ENCODE results near the gene DGKH. TPM values are rescaled to one million over a fixed set of nuclear protein-coding genes. Genes with fewer than 3 reads are reported as not detected.

The DGKH gene
- total RNA-seq, 1 donor from 2014 or later = 2.2 TPM

DNA sequence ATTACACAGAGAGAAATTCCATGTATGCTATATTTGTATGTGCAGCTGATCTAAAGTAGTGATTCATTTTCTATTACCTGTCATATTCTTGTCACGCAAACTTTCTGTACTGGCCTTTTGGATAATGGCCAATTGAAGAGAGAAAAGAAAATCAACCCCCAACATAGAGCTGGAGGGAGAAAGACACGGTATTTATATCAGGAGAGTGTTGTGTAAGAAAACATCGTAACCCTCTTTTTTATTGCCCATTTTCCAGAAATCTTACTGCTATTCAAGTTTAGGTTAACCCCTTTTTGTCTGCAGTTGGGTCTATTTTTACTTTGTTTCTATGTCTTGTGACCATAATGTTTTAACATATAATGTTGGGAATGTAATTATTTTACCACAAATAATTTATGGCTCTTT, 27.9 kb downstream of the DGKH start:
- TF ChIP-seq, protein P1, sequence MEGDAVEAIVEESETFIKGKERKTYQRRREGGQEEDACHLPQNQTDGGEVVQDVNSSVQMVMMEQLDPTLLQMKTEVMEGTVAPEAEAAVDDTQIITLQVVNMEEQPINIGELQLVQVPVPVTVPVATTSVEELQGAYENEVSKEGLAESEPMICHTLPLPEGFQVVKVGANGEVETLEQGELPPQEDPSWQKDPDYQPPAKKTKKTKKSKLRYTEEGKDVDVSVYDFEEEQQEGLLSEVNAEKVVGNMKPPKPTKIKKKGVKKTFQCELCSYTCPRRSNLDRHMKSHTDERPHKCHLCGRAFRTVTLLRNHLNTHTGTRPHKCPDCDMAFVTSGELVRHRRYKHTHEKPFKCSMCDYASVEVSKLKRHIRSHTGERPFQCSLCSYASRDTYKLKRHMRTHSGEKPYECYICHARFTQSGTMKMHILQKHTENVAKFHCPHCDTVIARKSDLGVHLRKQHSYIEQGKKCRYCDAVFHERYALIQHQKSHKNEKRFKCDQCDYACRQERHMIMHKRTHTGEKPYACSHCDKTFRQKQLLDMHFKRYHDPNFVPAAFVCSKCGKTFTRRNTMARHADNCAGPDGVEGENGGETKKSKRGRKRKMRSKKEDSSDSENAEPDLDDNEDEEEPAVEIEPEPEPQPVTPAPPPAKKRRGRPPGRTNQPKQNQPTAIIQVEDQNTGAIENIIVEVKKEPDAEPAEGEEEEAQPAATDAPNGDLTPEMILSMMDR (IDR thresholded peaks at IDR 0.05) = no peak
- H3K4me3 Mint-ChIP-seq = no peak overlapping the region
- DNase-seq = no peak
- intact Hi-C loops (cut with micrococcal nuclease) = no loop called here
- no peaks in the 10 kb centered on the region for H3K36me3 Mint-ChIP-seq (ENCODE audit: low read depth)
- no peak for ATAC-seq (ENCODE audit: low read depth)
- no peaks in the 10 kb centered on the region for H3K9me3 Mint-ChIP-seq
- H3K27me3 Mint-ChIP-seq = no peaks in the 10 kb centered on the region
- no peak overlapping the region for H3K27ac Mint-ChIP-seq
- CTCF ChIA-PET = no interaction called here
- POLR2A ChIA-PET = no interaction called here
- no peaks in the 10 kb centered on the region for H3K4me1 Mint-ChIP-seq

DNA sequence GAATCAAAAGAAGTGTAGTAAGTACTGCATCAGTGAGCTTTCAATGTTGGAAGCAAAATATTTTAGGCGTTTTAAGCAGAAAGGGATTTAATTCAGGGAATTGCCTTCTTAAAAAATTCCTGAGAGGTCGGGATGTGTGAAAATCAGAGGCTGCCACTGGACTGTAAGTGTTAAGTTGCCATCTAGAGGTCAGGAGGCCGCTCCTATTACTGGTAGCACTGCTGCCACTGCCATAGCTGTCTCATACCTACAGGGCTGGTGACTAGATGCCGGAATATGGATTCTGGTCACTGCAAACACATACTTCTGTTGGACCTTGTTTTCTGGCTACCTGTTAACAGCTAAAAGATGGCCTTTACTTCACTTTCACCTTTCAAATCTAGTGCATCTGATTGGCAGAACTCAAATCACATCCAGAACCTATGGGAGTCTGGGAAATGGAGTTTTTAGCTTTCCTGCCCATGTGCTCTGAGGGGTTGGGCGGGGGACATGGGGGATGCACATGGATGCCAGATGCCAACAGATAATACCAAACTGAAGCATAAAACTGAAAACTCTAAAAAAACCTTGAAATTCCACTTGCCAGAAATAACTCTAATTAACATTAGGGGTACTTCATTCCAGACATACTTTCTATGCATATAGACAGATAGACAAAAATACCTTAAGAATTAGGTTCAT, 29.8 kb downstream of the DGKH start:
- TF ChIP-seq, protein P1 (IDR thresholded peaks at IDR 0.05) = no peak
- DNase-seq (no peak), ATAC-seq (ENCODE audit: low read depth) (no peak)
- H3K4me1 Mint-ChIP-seq = no peaks in the 10 kb centered on the region
- no peaks in the 10 kb centered on the region for H3K36me3 Mint-ChIP-seq (ENCODE audit: low read depth)
- intact Hi-C loops (cut with micrococcal nuclease) = no loop called here
- H3K27me3 Mint-ChIP-seq = no peaks in the 10 kb centered on the region
- H3K4me3 Mint-ChIP-seq = no peak overlapping the region
- H3K9me3 Mint-ChIP-seq = no peaks in the 10 kb centered on the region
- CTCF ChIA-PET = no interaction called here
- POLR2A ChIA-PET = no interaction called here
- H3K27ac Mint-ChIP-seq = no peak overlapping the region

DNA sequence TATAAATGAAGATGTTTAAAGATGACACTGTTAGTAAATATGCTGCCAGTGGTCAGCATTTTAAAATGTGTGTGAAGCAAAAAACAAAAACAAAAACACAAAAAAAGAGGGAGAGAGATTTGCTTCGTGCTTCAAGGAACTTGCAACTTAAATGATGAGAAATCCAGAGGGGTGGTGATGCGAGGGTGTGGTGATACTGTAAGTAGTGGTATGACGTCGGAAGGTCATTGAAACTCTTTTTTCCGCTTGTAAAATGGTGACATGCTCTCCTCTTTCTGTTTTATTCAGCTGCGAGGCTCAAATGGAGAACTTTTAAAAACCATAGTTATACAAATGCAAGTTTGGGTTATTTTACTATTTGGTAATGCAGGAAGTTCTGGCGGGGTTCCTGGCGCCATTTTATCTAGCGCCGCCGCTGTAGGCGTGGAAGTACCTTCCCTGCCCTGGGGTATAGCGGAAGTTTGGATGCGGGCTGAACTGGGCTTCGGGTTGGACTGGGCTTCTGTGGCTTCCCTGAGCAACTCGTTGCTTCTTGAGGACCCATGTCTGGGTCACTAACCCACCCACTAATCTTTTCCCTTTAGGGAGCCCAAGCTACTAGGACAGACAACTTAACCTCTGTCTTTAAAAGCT, 34.8 kb downstream of the DGKH start:
- Mint-ChIP-seq H3K27ac (no peak overlapping the region), H3K9me3 (peaks cover 9% of the 10 kb centered on the region), H3K36me3 (ENCODE audit: low read depth) (no peaks in the 10 kb centered on the region), H3K27me3 (no peaks in the 10 kb centered on the region), H3K4me1 (no peaks in the 10 kb centered on the region), H3K4me3 (peak overlapping the region; percentile 3)
- ATAC-seq (ENCODE audit: low read depth) (no peak), DNase-seq (no peak)
- TF ChIP-seq, protein P1 (IDR thresholded peaks at IDR 0.05) = no peak
- CTCF ChIA-PET = no interaction called here
- intact Hi-C loops (cut with micrococcal nuclease) = loop anchor here (2.0 kb wide), 1 partner anchor 20 kb away; no protein-coding TSS in a partner anchor
- POLR2A ChIA-PET = no interaction called here

DNA sequence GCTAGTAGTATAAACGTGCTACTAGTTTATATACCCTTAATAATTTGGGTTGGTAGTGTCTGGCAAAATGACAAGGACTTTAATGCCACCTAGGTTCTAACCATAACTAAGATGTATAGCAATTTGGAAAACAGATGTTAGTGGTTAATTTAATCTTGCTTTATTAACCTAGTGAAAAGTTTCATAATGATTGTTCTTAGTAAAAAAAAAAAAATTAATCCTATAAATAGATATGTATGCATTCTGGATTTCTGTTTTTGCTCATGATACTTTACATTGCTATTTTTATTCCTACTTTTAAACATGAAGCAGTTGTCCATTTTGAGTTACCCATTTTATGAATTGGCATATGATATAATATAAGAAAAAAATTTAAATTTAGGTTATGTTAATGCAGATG, 36.3 kb downstream of the DGKH start:
- TF ChIP-seq, protein P1 (IDR thresholded peaks at IDR 0.05) = no peak
- no peak for DNase-seq
- Mint-ChIP-seq H3K36me3 (ENCODE audit: low read depth) (no peaks in the 10 kb centered on the region), H3K4me3 (no peak overlapping the region), H3K4me1 (no peaks in the 10 kb centered on the region), H3K9me3 (peaks cover 9% of the 10 kb centered on the region), H3K27ac (no peak overlapping the region), H3K27me3 (no peaks in the 10 kb centered on the region)
- ChIA-PET CTCF (no interaction called here), POLR2A (no interaction called here)
- intact Hi-C loops (cut with micrococcal nuclease) = no loop called here
- ATAC-seq (ENCODE audit: low read depth) = no peak

DNA sequence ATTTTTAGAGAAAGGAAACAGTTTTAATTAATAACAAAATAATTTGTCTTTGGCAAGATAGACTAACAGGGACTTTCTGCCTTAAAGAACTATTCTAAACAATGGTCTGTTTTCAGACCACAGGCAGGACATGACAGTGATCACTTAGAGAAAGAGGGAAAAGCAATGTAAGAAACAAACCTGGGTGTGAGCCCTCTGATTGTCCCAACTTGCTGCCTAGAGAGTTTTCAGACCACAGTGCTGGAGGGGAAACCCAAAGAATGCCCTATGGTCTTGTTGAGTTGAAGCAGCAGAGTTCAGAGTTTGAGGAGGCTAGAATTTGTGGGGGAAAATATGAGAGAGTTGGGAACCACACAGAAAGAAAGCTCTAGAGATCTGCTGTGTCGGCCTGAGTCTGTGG, 38.1 kb downstream of the DGKH start:
- no peak for ATAC-seq (ENCODE audit: low read depth)
- Mint-ChIP-seq H3K4me1 (no peaks in the 10 kb centered on the region), H3K27me3 (no peaks in the 10 kb centered on the region), H3K4me3 (no peak overlapping the region), H3K36me3 (ENCODE audit: low read depth) (no peaks in the 10 kb centered on the region), H3K27ac (no peak overlapping the region), H3K9me3 (peaks cover 9% of the 10 kb centered on the region)
- intact Hi-C loops (cut with micrococcal nuclease) = no loop called here
- ChIA-PET POLR2A (no interaction called here), CTCF (no interaction called here)
- DNase-seq = no peak
- TF ChIP-seq, protein P1 (IDR thresholded peaks at IDR 0.05) = no peak

Measured in activated B cell treated with CpG ODN at 0.5 μM for 24 hours (primary cell).